Measurements from ENCODE around the gene DNAH10. TPM values are rescaled to one million over a fixed set of nuclear protein-coding genes. Genes with fewer than 3 reads are reported as not detected.

Gene DNAH10
- total RNA-seq, 1 experiment from 2014 or later: 0.17 TPM

- H3K27me3 Mint-ChIP-seq (ENCODE audit: low read depth): peaks cover 57% of the 10 kb centered on the region
- Histone ChIP-seq H4K8ac (replicated peaks; ENCODE audit: insufficient read length, low read depth, low read length) (no peak overlapping the region), H3K18ac (ENCODE audit: insufficient read length, low read depth, low read length) (no peak overlapping the region), H3T11ph (ENCODE audit: low read length) (no peak overlapping the region), H3K79me1 (ENCODE audit: insufficient read depth, low read depth, low read length, poor library complexity, severe bottlenecking) (no peaks in the 10 kb centered on the region), H4K91ac (ENCODE audit: insufficient read length, low read depth, low read length) (no peak overlapping the region), H3K23me2 (ENCODE audit: insufficient read length, low read depth, low read length, poor library complexity, severe bottlenecking) (no peaks in the 10 kb centered on the region), H3K4ac (ENCODE audit: low read depth, low read length) (no peak overlapping the region), H3K9ac (ENCODE audit: extremely low read depth, insufficient read length, low read length) (no peak overlapping the region), H2AFZ (ENCODE audit: low read length) (no peak overlapping the region), H2BK20ac (ENCODE audit: low read depth, low read length, poor library complexity, severe bottlenecking) (no peak overlapping the region), H3K23ac (ENCODE audit: insufficient read length, low read depth, low read length) (no peak overlapping the region), H2BK5ac (ENCODE audit: insufficient read length, low read length) (no peak overlapping the region), H3K27me3 (ENCODE audit: insufficient read depth, low read length) (no peaks in the 10 kb centered on the region; the same call in 1 of the 2 replicates), H3K4me1 (ENCODE audit: insufficient read depth, low read length) (no peaks in the 10 kb centered on the region), H3K27ac (ENCODE audit: insufficient read length, low read depth, low read length) (no peak overlapping the region), H3K14ac (ENCODE audit: insufficient read depth, low read length) (no peak overlapping the region), H3K9me3 (ENCODE audit: control insufficient read depth, low read depth, low read length) (no peaks in the 10 kb centered on the region), H3K4me2 (ENCODE audit: insufficient read depth, insufficient read length, low read length) (no peak overlapping the region), H4K20me1 (ENCODE audit: control insufficient read depth, insufficient read depth, insufficient read length) (no peaks in the 10 kb centered on the region), H3K79me2 (ENCODE audit: insufficient read depth, low read length) (no peaks in the 10 kb centered on the region), H2BK12ac (ENCODE audit: insufficient read length, low read depth, low read length) (no peak overlapping the region), H4K5ac (ENCODE audit: insufficient read length, low read depth, low read length) (no peak overlapping the region), H3K56ac (ENCODE audit: insufficient read length, low read depth, low read length) (no peak overlapping the region), H2BK120ac (ENCODE audit: low read depth, low read length, poor library complexity, severe bottlenecking) (no peak overlapping the region), H2AK5ac (ENCODE audit: insufficient read length, low read length) (no peak overlapping the region), H2BK15ac (ENCODE audit: low read depth, low read length) (no peak overlapping the region)
- no peak overlapping the region; a peak in 1 of 7 replicates for H3K27ac Mint-ChIP-seq
- H3K9me3 Mint-ChIP-seq: peaks cover 13 to 14% of the 10 kb centered on the region in 2 experiments
- H3K36me3 Mint-ChIP-seq (ENCODE audit: insufficient read depth in 1 of 3, low read depth in 3 of 3): peaks cover 0 to 8% (median 4%) of the 10 kb centered on the region in 3 experiments; a peak in 3 of 7 replicates
- peaks cover 0 to 10% of the 10 kb centered on the region in 2 experiments; a peak in 2 of 4 replicates for H3K4me1 Mint-ChIP-seq
- H3K4me3 Mint-ChIP-seq: no peak overlapping the region
- no CpG with 5 or more reads among the region's 37 CpGs for WGBS (ENCODE audit: extremely low coverage, insufficient read length, low lambda C conversion rate)
- DNase-seq: no peak
- TF ChIP-seq CTCF (conservative IDR thresholded peaks at IDR 0.05): no peak
Measured at GRCh38 chr12:123908884-123909725, 147.0 kb downstream of the DNAH10 start.

Data from H9 (cell line).